HCT116 (cell line): ENCODE data around the gene IPO8. TPM values are rescaled to one million over a fixed set of nuclear protein-coding genes. Genes with fewer than 3 reads are reported as not detected.

Experiments
- ATAC-seq: fragments of 200-7000 bp; cut with Tn5 transposase; 2 replicates; pipeline ENCODE4 v1.9.1; 2020; ENCODE audit warnings: mild to moderate bottlenecking, moderate library complexity
- BruUV-seq: library from RNA; stranded (reverse); fragments of 400-500 nt; replicated peaks from 2 replicates; lab custom pipeline; 2021; lab: Mats Ljungman, UMichigan
- CTCF ChIA-PET: fragments of 300-600 bp; sonication (Branson Sonifier 250); formaldehyde crosslinking; loops from one replicate; lab custom pipeline; 2021; ENCODE audit warnings: antibody characterized with exemption; lab: Charles Lee
- POLR2A ChIA-PET: fragments of 300-600, 350-600 bp; sonication (Branson Sonifier 250); formaldehyde crosslinking; loops from one replicate; lab custom pipeline; 2021; ENCODE audit warnings: antibody characterized with exemption; lab: Charles Lee
- RAD21 ChIA-PET, 2 experiments: fragments of 300-600 bp; sonication (Branson Sonifier 250); formaldehyde crosslinking; loops; one replicate each; lab custom pipeline; 2023; ENCODE audit warnings: low total read pairs in 2 of 2; ENCODE audit not compliant: uncharacterized antibody in 2 of 2, unreplicated experiment in 2 of 2, low non-redundant PET in 1 of 2; lab: Charles Lee
- DNase-seq: peaks from one replicate; pipeline ENCODE4 v3.0.0-alpha.2; 2010; ENCODE audit warnings: low read depth, low spot score
- H2AFZ ChIP-seq: fragments of 200-600 bp; shearing (Covaris generic), sonication (generic); 2 replicates; pipeline ENCODE4 v1.6.1; 2017; ENCODE audit warnings: low read depth, mixed run types, mixed read lengths, antibody characterized with exemption, low read length; ENCODE audit not compliant: poor library complexity, severe bottlenecking
- H3K27ac ChIP-seq: 2 replicates; pipeline ENCODE4 v1.5.1; 2012; ENCODE audit warnings: low read depth, low read length
- H3K27me3 ChIP-seq: fragments of 200-600 bp; sonication (generic); 2 replicates; pipeline ENCODE4 v1.6.1; 2016; ENCODE audit warnings: mixed run types, low read length, mixed read lengths; ENCODE audit not compliant: insufficient read depth
- H3K36me3 ChIP-seq, 2 experiments: fragments of 200-500 bp in 1 of 2; fragments of 200-600 bp in 1 of 2; sonication (Bioruptor generic) in 1 of 2; sonication (generic) in 1 of 2; 2 replicates each; pipeline versions ENCODE4 v1.5.1 to v1.6.1; 2014 to 2016; ENCODE audit warnings: low read length in 2 of 2, inconsistent platforms in 1 of 2, mixed read lengths in 1 of 2, mixed run types in 1 of 2; ENCODE audit not compliant: insufficient read depth in 2 of 2, control insufficient read depth in 1 of 2
- H3K4me1 ChIP-seq, 2 experiments: fragments of 200-600 bp in 1 of 2; sonication (generic) in 1 of 2; 2 replicates each; pipeline versions ENCODE4 v1.5.1 to v1.6.1; 2012 to 2017; ENCODE audit warnings: low read length in 2 of 2, inconsistent platforms in 1 of 2, mild to moderate bottlenecking in 1 of 2, mixed read lengths in 1 of 2, mixed run types in 1 of 2, moderate library complexity in 1 of 2; ENCODE audit not compliant: insufficient read depth in 2 of 2, control insufficient read depth in 1 of 2
- H3K4me2 ChIP-seq: fragments of 200-600 bp; sonication (generic); 2 replicates; pipeline ENCODE4 v1.6.1; 2017; ENCODE audit warnings: mixed run types, low read length, mixed read lengths
- H3K4me3 ChIP-seq, 2 experiments: fragments of 200-600 bp in 1 of 2; sonication (generic) in 1 of 2; replicated peaks in 1 of 2; 2 replicates each; pipeline ENCODE4 v1.5.1; 2011 to 2016; ENCODE audit warnings: low read length in 2 of 2, control low read depth in 1 of 2, low read depth in 1 of 2, mild to moderate bottlenecking in 1 of 2, mixed read lengths in 1 of 2, mixed run types in 1 of 2
- H3K79me2 ChIP-seq: fragments of 200-600 bp; sonication (generic); 2 replicates; pipeline ENCODE4 v1.6.1; 2017; ENCODE audit warnings: mild to moderate bottlenecking, mixed run types, low read length, moderate library complexity, mixed read lengths; ENCODE audit not compliant: insufficient read depth
- H3K9ac ChIP-seq: fragments of 200-600 bp; sonication (generic); 2 replicates; pipeline ENCODE4 v1.6.1; 2016; ENCODE audit warnings: low read length, mixed read lengths
- H3K9me2 ChIP-seq: fragments of 200-600 bp; sonication (generic), shearing (Covaris generic); 2 replicates; pipeline ENCODE4 v1.6.1; 2017; ENCODE audit warnings: mixed run types, mild to moderate bottlenecking, moderate library complexity; ENCODE audit not compliant: insufficient read depth
- H3K9me3 ChIP-seq, 2 experiments: fragments of 200-500 bp in 1 of 2; fragments of 200-600 bp in 1 of 2; sonication (Bioruptor generic) in 1 of 2; sonication (generic) in 1 of 2; 2 replicates each; pipeline ENCODE4 v1.6.1; 2014 to 2017; ENCODE audit warnings: low read length in 2 of 2, mixed read lengths in 2 of 2, inconsistent platforms in 1 of 2, low read depth in 1 of 2, mild to moderate bottlenecking in 1 of 2, mixed run types in 1 of 2, moderate library complexity in 1 of 2; ENCODE audit not compliant: control insufficient read depth in 1 of 2, insufficient read depth in 1 of 2
- H4K20me1 ChIP-seq: fragments of 200-600 bp; sonication (generic), shearing (Covaris generic); 2 replicates; pipeline ENCODE4 v1.6.1; 2017; ENCODE audit warnings: mixed run types, mild to moderate bottlenecking, moderate library complexity; ENCODE audit not compliant: insufficient read depth
- CBX3 ChIP-seq: IDR thresholded peaks from 2 replicates; pipeline ENCODE4 v1.6.1; 2012; ENCODE audit warnings: low read depth
- CEBPB ChIP-seq: IDR thresholded peaks from 2 replicates; pipeline ENCODE4 v1.6.1; 2012; ENCODE audit warnings: low read depth
- CTCF ChIP-seq, 3 experiments: fragments of 200-600 bp in 1 of 3; sonication (generic) in 1 of 3; IDR thresholded peaks in 2 of 3; conservative IDR thresholded peaks in 1 of 3; 2 replicates each; pipeline ENCODE4 v1.5.1; 2012 to 2017; ENCODE audit warnings: low read depth in 2 of 3, low read length in 2 of 3, antibody characterized with exemption in 1 of 3, borderline replicate concordance in 1 of 3, control low read depth in 1 of 3, mild to moderate bottlenecking in 1 of 3, mixed read lengths in 1 of 3, mixed run types in 1 of 3, moderate library complexity in 1 of 3; ENCODE audit not compliant: insufficient read depth in 1 of 3
- EGR1 ChIP-seq: IDR thresholded peaks from 2 replicates; pipeline ENCODE4 v1.6.1; 2012; ENCODE audit warnings: low read depth
- POLR2AphosphoS5 ChIP-seq: IDR thresholded peaks from 2 replicates; pipeline ENCODE4 v1.6.1; 2011; ENCODE audit warnings: mild to moderate bottlenecking, low read depth, low read length, moderate library complexity
- REST ChIP-seq: IDR thresholded peaks from 2 replicates; pipeline ENCODE4 v1.6.1; 2012; ENCODE audit warnings: low read depth
- TCF7L2 ChIP-seq: IDR thresholded peaks from 2 replicates; pipeline ENCODE4 v1.7.0; 2011; ENCODE audit warnings: borderline replicate concordance, inconsistent platforms; ENCODE audit not compliant: insufficient read depth, insufficient read length; ENCODE audit errors: extremely low read depth
- ZBTB33 ChIP-seq: IDR thresholded peaks from 2 replicates; pipeline ENCODE4 v1.6.1; 2011; ENCODE audit warnings: mild to moderate bottlenecking, low read length, moderate library complexity; ENCODE audit not compliant: insufficient replicate concordance; ENCODE audit errors: extremely low read depth
- ZFX ChIP-seq: fragments of 450-650 bp; IDR thresholded peaks from 2 replicates; pipeline ENCODE4 v1.6.1; 2017
- intact Hi-C: fragments of 100-400 bp; cut with micrococcal nuclease; formaldehyde crosslinking; loops from 2 replicates; pipeline ENCODE4 v1.10.0; 2022
- total RNA-seq: library from RNA; stranded (reverse); gene quantifications from one replicate; pipeline ENCODE4 v1.2.1, GENCODE V29; 2021; ENCODE audit not compliant: unreplicated experiment

IPO8 gene
- total RNA-seq, 1 experiment from 2014 or later = 41.4 TPM

GRCh38 chr12:30719060-30719459 lies 23.4 kb upstream of the IPO8 start:
- no peak overlapping the region for H3K4me3 ChIP-seq
- CTCF ChIA-PET = no interaction called here
- no peaks in the 10 kb centered on the region for H3K9me3 ChIP-seq
- H4K20me1 ChIP-seq = no peaks in the 10 kb centered on the region
- no peak for ATAC-seq
- DNase-seq = no peak
- H3K27me3 ChIP-seq = no peaks in the 10 kb centered on the region
- H3K27ac ChIP-seq = no peak overlapping the region
- RAD21 ChIA-PET = no interaction called here
- intact Hi-C loops = no loop called here
- no peaks in the 10 kb centered on the region for H3K79me2 ChIP-seq
- H3K9ac ChIP-seq = no peak overlapping the region
- H3K4me1 ChIP-seq = no peaks in the 10 kb centered on the region
- no TSS peak for BruUV-seq
- POLR2A ChIA-PET = no interaction called here
- no peak overlapping the region for H3K4me2 ChIP-seq
- no peak overlapping the region for H2AFZ ChIP-seq
- TF ChIP-seq REST (no peak), CBX3 (no peak), ZFX (no peak), EGR1 (no peak), CEBPB (no peak), ZBTB33 (no peak), TCF7L2 (no peak), CTCF (IDR thresholded peaks at IDR 0.05 in 2 of 3, conservative IDR thresholded peaks at IDR 0.05 in 1 of 3; ENCODE audit: borderline replicate concordance in 1 of 3, insufficient read depth in 1 of 3, low read depth in 2 of 3, low read length in 2 of 3) (no peak), POLR2AphosphoS5 (no peak)
- H3K9me2 ChIP-seq = no peaks in the 10 kb centered on the region
- H3K36me3 ChIP-seq = peaks cover 15 to 24% of the 10 kb centered on the region in 2 experiments
